A673 (cell line): Measurements from ENCODE around the gene CARD19. TPM values are rescaled to one million over a fixed set of nuclear protein-coding genes. Genes with fewer than 3 reads are reported as not detected.

Experiments
- BruUV-seq: library from RNA; stranded (reverse); fragments of 400-500 nt; replicated peaks from 2 replicates; lab custom pipeline; 2021; lab: Mats Ljungman, UMichigan
- CTCF ChIA-PET: fragments of 300-600 bp; sonication (Branson Sonifier 250); formaldehyde crosslinking; loops from one replicate; lab custom pipeline; 2022; ENCODE audit warnings: antibody characterized with exemption; lab: Charles Lee
- POLR2A ChIA-PET: fragments of 300-600 bp; sonication (Branson Sonifier 250); formaldehyde crosslinking; loops from one replicate; lab custom pipeline; 2022; ENCODE audit warnings: antibody characterized with exemption; ENCODE audit not compliant: low non-redundant PET; lab: Charles Lee
- DNase-seq: peaks from one replicate; pipeline ENCODE4 v3.0.0-alpha.2; 2015; ENCODE audit warnings: low spot score
- H3K27ac ChIP-seq: fragments of 200-600 bp; sonication (generic); 2 replicates; pipeline ENCODE4 v1.5.1; 2016; ENCODE audit warnings: mixed run types, low read depth, mild to moderate bottlenecking, mixed read lengths, antibody characterized with exemption, low read length; ENCODE audit not compliant: poor library complexity, severe bottlenecking
- H3K27me3 ChIP-seq: fragments of 200-600 bp; sonication (generic); replicated peaks from 2 replicates; pipeline ENCODE4 v1.6.1; 2017; ENCODE audit warnings: mixed run types, low read depth, mild to moderate bottlenecking, mixed read lengths, antibody characterized with exemption, low read length; ENCODE audit not compliant: insufficient read depth, poor library complexity
- H3K36me3 ChIP-seq: fragments of 200-600 bp; sonication (generic); 2 replicates; pipeline ENCODE4 v1.6.1; 2016; ENCODE audit warnings: mixed run types, mild to moderate bottlenecking, mixed read lengths, antibody characterized with exemption, low read length; ENCODE audit not compliant: insufficient read depth, poor library complexity, severe bottlenecking
- H3K4me1 ChIP-seq: fragments of 200-600 bp; sonication (generic); 2 replicates; pipeline ENCODE4 v1.6.1; 2017; ENCODE audit warnings: mixed run types, mild to moderate bottlenecking, mixed read lengths, antibody characterized with exemption, low read length; ENCODE audit not compliant: insufficient read depth, poor library complexity, severe bottlenecking
- H3K4me3 ChIP-seq: fragments of 200-600 bp; sonication (generic); 2 replicates; pipeline ENCODE4 v1.5.1; 2016; ENCODE audit warnings: low read depth, mixed run types, mild to moderate bottlenecking, mixed read lengths, low read length; ENCODE audit not compliant: poor library complexity, severe bottlenecking
- H3K9me3 ChIP-seq: fragments of 200-600 bp; sonication (generic); 2 replicates; pipeline ENCODE4 v1.6.1; 2016; ENCODE audit warnings: mixed run types, low read depth, mild to moderate bottlenecking, mixed read lengths, antibody characterized with exemption, low read length; ENCODE audit not compliant: poor library complexity, severe bottlenecking
- CTCF ChIP-seq: fragments of 300-800, 200-600 bp; sonication (generic); conservative IDR thresholded peaks from 2 replicates; pipeline ENCODE4 v1.5.1; 2017; ENCODE audit warnings: low read depth, mild to moderate bottlenecking, antibody characterized with exemption, low read length, moderate library complexity, mixed read lengths
- EZH2 ChIP-seq: fragments of 200-600 bp; sonication (generic); IDR thresholded peaks from 2 replicates; pipeline ENCODE4 v1.6.1; 2017; ENCODE audit warnings: borderline replicate concordance, low read depth, mild to moderate bottlenecking, mixed read lengths, antibody characterized with exemption, low read length; ENCODE audit not compliant: poor library complexity, severe bottlenecking
- intact Hi-C: fragments of 100-400 bp; cut with micrococcal nuclease; formaldehyde crosslinking; loops from one replicate; pipeline ENCODE4 v1.10.0; 2022; ENCODE audit not compliant: unreplicated experiment
- total RNA-seq: library from RNA; stranded (reverse); gene quantifications from 2 replicates; pipeline ENCODE4 v1.2.3, GENCODE V29; 2021

The CARD19 gene
- total RNA-seq, 1 experiment from 2014 or later = 12.2 TPM

GRCh38 chr9:93082841-93083411 lies 13.1 kb upstream of the CARD19 start:
- H3K27ac ChIP-seq = no peak overlapping the region
- TF ChIP-seq CTCF = no peak
- TF ChIP-seq EZH2 = no peak
- H3K9me3 ChIP-seq = no peaks in the 10 kb centered on the region
- DNase-seq = no peak
- H3K4me1 ChIP-seq = no peaks in the 10 kb centered on the region
- H3K27me3 ChIP-seq = no peaks in the 10 kb centered on the region
- POLR2A ChIA-PET = no interaction called here
- H3K36me3 ChIP-seq = no peaks in the 10 kb centered on the region
- CTCF ChIA-PET = no interaction called here
- BruUV-seq = no TSS peak
- no peak overlapping the region for H3K4me3 ChIP-seq
- intact Hi-C loops = no loop called here

- CTCF ChIA-PET = no interaction called here
- no peak for DNase-seq
- Histone ChIP-seq H3K27me3 (no peaks in the 10 kb centered on the region), H3K9me3 (no peaks in the 10 kb centered on the region), H3K36me3 (no peaks in the 10 kb centered on the region), H3K27ac (no peak overlapping the region), H3K4me3 (no peak overlapping the region), H3K4me1 (no peaks in the 10 kb centered on the region)
- POLR2A ChIA-PET = no interaction called here
- no TSS peak for BruUV-seq
- intact Hi-C loops = no loop called here
- TF ChIP-seq CTCF (no peak), EZH2 (no peak)
These were observed 12.2 kb upstream of the CARD19 start for GRCh38 chr9:93083592-93084470.

GRCh38 chr9:93084471-93084881 lies 11.5 kb upstream of the CARD19 start:
- Histone ChIP-seq H3K4me3 (no peak overlapping the region), H3K4me1 (no peaks in the 10 kb centered on the region), H3K27me3 (no peaks in the 10 kb centered on the region), H3K36me3 (no peaks in the 10 kb centered on the region), H3K27ac (no peak overlapping the region), H3K9me3 (no peaks in the 10 kb centered on the region)
- intact Hi-C loops = no loop called here
- DNase-seq = no peak
- CTCF ChIA-PET = no interaction called here
- BruUV-seq = no TSS peak
- TF ChIP-seq CTCF = no peak
- TF ChIP-seq EZH2 = no peak
- POLR2A ChIA-PET = no interaction called here
